ENCODE measurements around the gene SYNGAP1.
"Not testable (repeated sequence)": the region's sequence is repeated elsewhere in the genome, so short reads cannot be mapped to it uniquely, and the experiment has no call there.

The SYNGAP1 gene

DNA sequence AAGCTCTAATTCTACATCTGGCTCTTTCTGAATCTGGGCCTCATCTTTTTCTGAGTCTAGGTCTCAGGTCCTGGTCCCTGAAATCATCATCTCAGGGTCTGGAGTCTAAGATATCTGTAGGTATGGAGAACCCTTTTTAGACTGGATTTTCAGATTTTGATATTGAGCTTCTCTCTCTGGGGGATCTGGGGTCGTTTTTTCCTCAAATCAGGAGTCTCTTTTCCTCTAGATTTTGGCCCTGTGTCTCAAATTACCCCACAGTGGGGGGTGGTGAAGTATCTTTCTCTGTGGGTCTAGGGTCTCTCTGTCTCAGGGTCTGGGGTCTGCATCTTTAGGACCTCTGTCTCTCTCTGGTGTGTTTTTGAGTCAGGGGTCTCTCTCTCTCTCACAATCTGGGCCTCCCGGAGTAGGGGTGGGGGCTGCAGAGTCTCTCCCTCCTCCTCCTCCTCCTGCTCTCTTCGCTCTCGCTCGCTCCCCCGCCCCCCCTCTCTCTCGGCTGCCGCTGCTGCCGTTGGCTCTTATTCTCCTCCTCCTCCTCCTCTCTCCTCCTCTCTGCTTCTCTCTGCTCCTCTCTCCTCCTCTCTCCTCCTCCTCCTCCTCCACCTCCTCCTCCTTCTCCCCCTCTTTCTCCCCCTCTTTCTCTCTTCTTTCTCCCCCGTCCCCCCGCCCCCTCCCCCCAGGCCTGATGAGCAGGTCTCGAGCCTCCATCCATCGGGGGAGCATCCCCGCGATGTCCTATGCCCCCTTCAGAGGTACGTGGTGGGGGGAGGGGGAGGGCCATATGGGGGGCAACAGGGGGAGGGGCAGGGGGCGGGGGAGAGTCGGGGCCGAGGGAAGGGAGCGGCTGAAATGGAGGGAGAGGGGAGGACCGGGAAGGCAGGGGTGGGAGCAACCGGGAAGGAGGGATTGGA, at the start of gene SYNGAP1:
Gene SYNGAP1, plus strand, starts transcription at position 486 of the 911 bp plus-strand sequence. Its CDS starts 200 bp downstream, at position 686.
- DNase-seq (ENCODE audit: low read depth): no peak

DNA sequence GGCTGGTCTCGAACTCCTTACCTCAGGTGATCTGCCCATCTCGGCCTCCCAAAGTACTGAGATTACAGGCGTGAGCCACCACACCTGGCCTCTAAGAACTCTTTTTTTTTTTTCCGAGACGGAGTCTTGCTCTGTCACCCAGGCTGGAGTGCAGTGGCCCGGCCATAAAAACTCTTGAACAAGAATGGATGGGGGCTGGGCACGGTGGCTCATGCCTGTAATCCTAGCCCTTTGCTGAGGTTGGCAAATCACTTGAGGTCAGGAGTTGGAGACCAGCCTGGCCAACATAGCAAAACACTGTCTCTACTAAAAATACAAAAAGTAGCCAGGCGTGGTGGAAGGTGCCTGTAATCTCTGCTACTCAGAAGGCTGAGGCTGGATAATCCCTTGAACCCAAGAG, 48.0 kb upstream of the SYNGAP1 start:
- not testable (repeated sequence) for DNase-seq (ENCODE audit: low read depth)

DNA sequence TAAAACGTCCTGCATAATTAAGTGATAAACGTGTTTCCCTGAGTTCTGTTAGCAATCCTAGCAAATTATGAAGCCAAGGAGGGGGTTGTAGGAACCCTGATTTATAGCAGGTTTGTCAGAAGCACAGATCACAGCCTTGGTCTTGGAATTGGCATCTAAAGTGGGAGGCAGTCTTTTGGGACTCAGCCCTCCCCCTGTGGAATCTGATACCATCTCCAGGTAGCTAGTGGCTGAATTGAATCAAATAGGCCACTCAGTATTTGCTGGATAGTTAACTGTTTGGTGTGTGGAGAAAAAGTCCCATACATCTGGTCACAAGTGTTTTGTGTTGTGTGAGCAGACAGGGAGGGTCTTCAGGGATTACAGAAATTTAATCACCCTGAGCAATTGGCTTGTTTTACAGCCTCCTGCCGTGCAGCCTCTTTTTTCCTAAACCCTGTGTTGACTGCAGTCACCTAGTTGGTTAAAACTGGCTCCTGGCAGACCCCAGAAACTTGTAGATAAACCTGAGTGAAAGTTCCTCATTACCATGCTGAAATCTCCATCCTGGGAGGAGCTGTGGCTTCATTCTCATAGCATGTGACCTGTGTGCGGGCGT, 47.2 kb upstream of the SYNGAP1 start:
- no peak for DNase-seq (ENCODE audit: low read depth)

DNA sequence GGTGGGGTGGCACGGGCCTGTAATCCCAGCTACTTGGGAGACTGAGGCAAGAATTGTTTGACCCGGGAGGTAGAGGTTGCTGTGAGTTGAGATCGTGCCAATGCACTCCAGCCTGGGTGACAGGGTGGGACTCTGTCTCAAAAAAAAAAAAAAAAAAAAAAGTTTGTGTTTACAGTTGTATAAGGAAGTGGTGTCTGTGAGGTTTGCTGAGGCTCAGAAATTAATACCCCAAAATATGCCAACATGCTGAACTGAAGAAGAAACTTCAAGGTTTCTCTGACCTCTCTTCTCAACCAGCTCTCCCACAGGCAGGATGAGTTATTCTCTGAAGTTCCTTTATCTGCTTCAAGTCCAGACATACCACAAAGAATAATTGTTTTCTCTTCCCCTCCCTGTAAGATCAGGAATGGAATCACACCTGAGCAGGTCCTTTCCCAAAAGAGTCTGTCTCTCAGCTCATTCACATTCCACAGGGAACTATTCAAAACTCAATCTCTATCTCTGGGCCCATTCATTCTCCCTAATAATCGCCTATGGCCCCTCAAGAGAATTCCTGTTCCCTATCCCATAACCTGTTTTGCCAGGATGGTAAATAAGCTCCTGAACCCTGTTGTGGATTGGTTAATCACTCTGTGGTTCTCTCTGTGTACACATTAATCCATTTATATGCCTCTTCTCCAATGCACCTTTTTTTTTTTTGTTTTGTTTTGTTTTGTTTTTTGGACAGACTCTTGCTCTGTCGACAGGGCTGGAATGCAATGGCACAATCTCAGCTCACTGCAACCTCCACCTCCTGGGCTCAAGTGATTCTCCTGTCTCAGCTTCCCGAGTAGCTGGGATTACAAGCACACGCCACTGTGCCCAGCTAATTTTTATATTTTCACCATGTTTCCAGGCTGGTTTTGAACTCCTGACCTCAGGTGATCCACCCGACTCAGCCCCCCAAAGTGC, 45.6 kb upstream of the SYNGAP1 start:
- DNase-seq (ENCODE audit: low read depth): no peak

DNA sequence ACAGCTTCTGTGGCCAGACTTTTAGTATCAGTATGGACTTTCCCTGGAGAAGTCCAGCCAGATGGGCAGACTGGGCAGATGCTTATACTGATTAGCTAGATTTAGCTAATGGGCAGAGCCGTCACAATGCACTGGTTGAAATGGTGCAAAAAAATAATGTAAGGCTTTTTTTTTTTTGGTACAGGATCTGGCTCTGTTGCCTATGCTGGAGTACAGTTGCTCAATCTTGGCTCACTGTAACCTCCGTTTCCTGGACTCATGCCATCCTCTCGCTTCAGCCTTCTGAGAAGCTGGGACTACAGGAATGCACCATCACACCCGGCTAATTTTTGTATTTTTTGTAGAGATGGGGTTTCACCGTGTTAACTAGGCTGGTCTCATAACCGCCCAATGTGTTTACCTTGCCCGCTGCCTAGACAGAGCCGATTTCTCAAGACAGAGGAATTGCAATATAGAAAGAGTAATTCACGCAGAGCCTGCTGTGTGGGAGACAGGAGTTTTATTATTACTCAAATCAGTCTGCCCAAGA, 44.7 kb upstream of the SYNGAP1 start:
- peak; percentile 71 for DNase-seq (ENCODE audit: low read depth)

DNA sequence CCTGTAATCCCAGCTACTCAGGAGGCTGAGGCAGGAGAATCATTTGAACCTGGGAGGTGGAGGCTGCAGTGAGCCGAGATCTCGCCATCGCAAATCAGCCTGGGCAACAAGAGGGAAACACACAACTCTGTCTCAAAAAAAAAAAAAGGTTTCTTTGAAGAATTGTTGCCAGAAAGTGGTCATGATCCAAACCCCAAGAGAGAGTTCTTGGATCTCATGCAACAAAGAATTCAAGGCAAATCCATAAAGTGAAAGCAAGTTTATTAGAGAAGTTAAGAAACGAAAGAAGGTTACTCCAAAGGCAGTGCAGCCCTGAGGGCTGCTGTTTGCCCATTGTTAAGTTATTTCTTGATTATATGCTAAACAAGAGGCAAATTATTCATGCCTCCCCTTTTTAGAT, 42.7 kb upstream of the SYNGAP1 start:
- no peak for DNase-seq (ENCODE audit: low read depth)

DNA sequence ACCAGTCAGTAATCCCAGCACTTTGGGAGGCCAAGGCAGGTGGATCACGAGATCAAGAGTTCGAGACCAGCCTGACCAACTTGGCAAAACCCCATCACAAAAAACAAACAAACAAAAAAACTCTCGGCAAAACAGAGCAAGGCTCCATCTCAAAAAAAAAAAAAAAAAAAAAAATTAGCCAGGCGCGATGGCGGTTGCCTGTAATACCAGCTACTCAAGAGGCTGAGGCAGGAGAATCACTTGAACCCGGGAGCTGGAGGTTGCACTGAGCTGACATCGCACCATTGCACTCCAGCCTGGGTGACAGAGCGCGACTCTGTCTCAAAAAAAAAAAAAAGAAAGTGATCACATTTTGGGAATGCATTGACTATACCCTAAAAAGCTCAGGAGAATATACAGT, 40.7 kb upstream of the SYNGAP1 start:
- not testable (repeated sequence) for DNase-seq (ENCODE audit: low read depth)

DNA sequence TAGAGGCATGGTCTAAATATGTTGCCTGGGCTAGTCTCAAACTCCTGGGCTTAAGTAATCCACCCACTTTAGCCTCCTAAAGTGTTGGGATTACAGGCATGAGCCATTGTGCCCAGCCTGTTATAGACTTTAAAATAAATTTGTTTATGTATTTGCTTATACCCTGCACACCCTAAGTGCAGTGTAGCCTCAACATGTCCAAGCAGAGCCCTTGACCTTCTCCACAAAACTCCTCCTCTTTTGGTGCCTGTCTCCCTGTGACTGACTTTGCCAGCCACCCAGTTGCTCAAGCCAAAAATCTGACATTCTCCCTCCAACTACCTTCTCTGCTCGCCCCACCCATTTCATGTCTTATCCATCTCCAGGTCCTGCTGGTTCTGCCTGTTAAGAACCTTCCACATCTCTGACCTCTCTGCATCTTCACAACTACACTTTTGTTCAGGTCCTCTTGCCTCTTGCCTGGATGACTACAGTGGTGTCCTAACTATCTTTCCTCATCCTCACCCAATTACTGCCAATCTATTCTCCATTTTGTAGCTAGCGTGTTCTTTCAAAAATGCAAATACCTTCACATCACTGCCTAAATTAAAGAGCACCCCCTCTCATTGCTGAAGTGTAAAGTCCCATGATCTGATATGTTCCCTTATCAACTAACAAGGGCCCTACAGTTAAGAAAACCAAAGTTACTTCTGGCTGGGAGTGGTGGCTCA, 39.4 kb upstream of the SYNGAP1 start:
- no peak for DNase-seq (ENCODE audit: low read depth)

DNA sequence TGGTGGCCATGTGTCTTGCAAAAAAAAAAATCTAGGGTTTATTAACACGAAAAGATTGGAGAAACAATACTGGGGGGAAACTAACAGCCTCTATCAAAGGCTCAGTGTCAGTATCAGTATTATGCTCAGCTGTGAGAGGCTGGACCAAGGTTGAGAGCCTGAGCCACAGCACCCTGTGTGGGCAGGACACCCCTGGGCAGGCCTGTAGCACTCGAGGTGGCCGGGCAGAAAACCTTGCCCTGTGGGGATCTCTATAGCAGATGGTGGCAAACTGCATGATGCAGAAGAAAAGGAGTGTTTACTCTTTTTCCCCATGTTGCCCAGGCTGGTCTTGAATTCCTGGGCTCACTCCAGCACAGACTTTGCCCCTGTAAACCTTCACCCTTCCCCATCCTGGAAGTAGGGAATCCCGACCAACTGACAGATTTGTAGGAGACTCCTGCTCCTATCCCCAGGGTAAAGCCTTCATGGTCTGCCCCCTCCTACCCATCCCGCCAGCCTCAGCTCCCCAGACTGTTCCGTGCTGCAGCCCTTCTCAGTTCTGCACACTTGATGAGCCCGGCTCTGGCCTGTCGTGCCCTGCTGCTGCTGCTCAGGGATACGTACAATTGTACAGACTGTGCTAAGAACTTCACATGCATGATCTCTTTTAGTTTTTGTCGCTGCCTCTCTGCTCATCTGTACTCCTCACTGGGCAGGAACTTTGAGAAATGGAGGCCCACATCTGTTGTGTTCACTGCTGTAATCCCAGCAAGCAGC, 36.3 kb upstream of the SYNGAP1 start:
- no peak for DNase-seq (ENCODE audit: low read depth)

DNA sequence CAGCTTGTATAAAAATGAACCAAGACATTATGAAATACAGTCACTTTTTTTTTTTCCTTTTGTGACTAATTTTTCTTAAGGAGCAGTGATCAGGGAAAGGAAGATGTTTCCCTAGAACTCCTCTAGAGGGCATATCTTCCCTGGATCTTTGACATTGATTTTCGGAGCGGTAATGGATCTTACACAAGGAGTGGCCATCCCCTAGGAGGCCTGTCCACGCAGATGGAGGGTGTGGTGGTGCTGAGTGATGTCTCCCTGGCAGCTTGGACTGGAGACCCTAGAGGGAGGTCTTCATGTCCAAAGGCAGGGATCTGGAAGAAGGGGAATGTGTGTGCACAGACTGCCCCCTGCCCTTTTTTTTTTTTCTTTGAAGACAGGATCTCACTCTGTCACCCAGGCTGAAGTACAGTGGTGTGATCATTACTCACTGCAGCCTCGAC, 35.3 kb upstream of the SYNGAP1 start:
- peak; percentile 48 for DNase-seq (ENCODE audit: low read depth)

DNA sequence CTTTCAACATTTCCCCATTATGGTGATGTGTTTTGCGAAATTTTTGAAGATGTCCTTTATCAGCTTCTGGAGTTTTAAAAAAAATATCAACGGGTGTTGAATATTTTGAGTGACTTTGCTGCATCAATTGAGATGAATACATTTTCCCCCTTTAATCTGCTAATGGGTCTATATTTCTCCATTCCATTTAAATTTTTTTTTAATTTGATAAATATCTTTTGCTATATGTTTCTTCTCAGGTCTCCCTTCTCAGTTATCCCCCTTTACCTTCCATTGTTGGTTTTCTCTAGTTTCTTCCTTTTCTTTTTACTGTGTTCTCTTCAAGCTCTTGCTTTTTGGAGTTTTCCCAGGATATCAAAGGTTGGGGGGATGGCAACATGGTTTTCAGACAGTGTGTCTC, 29.7 kb upstream of the SYNGAP1 start:
- DNase-seq (ENCODE audit: low read depth): no peak

DNA sequence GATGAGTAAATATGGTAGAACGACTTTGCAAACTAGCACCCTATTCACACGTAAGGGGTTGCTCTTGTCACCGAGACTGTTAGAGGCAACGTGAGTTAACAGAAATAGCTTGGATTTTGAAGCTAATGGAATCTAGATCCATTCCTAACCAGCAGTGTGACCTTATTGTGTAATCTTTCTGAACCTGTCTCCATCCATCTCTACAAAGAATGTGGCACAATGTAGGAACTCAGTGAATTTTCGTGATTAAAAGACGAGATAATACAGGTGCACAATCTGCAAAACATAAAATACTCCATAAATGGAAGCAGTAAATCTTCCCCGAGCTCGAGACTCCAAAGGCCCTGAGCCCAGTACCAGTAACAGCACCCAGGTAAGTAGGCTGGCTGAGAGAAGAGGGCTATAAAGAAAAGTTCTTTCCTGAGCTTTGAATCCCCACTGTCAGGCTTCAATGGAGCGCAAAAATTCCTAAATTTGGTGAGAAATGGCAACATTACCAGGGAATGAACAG, 29.0 kb upstream of the SYNGAP1 start:
- no peak for DNase-seq (ENCODE audit: low read depth)

DNA sequence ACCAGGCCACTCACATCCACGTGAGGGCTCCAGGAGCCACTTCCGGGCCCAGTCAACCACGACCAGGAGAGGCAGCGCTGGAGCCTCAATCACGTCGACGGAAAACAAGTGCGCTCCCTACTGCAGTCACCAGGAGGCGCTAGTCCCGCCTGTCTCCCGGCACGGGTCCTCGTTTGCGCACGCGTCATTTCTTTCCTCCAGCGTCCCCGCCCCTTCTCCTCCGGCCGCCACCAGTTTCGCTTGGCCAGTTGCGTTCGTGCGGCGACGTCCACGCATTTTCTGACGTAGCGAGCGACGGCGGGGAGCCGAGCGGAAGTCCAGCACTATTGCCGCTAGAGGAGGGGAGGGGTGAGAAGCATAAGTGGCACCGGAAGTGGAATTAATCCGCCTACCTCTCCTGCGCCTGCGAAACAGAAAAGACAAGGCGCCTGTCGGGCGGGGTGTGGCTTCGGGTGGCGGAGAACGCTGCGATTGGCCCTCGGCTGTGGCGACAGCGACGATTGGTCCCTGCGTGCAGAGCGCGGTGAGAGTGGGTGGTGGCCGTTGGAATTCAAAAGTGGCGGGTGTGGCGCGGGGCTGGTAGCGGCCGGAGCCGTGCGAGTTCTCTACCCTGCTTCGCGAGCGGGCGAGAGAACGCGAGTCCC, 28.5 kb upstream of the SYNGAP1 start, which contains the start of gene KIFC1:
Gene KIFC1, plus strand, starts transcription at position 546 of the 644 bp plus-strand sequence. CDS start 163 bp downstream, outside the sequence.
- peak; percentile 98 for DNase-seq (ENCODE audit: low read depth)

DNA sequence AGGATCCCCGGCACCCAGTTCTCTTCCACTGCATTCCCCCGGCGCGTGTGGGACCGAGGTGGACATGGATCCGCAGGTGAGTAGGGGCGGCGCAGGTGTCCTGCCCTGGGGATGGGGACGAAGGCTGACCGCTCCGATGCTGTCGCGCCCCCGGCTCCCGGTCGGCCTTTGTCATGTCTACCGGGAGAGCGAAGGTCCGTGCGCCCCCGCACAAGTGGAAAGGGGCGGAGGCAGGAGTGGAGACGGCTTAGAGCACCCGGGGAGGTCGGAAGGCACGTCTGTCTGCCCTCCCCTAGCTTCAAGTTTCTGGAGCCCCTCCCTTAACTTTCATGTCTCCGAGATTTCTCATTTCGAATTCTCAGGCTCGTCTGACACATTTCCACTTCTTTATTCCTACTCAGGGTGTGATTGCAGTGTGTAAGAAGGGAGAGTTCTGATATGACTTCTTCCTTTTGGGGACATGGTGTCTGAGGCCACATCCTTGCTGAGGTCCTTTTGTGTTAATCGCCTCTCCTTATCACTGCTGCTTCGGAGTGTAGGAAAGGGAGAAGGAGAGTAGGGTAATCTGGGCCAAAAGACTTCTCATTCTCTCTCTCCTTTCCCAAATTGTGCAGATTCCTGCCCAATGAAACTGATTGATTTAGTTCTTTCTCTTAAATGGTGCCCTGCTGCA, 27.8 kb upstream of the SYNGAP1 start:
- DNase-seq (ENCODE audit: low read depth): no peak

DNA sequence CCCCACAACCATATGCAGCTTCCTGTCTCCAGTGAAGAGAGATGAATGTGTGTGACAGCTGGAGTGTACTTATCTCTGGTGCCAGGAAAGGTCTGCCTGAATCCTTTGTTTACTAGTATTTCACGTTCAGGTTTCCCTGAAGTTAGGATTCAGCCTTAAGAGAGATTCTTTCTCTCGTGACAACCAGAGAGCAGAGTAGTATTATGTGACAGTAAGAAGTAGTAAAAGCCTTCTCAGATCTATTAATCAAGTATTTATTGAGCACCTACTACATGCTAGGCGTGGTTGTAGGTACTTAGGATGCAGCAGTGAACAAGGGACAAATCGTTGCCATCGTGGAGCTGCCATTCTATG, 27.3 kb upstream of the SYNGAP1 start:
- no peak for DNase-seq (ENCODE audit: low read depth)

DNA sequence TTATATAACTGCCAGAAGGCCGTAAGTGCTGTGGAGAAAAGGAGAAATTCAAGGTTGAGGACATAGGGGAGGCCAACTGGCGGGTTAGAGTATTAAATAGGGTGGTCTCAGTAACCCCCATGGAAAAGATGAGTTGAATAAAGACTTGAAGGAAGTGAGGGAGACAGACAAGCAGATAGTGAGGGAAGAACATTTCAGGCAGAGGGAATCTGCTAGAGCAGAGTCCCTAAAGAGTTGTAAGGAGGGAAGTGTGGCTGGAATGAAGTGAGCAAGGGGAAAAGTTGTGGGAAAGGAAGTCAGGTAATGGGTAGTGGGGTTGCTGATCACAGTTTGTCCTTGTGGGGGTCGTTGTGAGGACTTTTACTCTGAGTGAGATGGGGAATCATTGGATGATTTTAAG, 26.9 kb upstream of the SYNGAP1 start:
- no peak for DNase-seq (ENCODE audit: low read depth)

DNA sequence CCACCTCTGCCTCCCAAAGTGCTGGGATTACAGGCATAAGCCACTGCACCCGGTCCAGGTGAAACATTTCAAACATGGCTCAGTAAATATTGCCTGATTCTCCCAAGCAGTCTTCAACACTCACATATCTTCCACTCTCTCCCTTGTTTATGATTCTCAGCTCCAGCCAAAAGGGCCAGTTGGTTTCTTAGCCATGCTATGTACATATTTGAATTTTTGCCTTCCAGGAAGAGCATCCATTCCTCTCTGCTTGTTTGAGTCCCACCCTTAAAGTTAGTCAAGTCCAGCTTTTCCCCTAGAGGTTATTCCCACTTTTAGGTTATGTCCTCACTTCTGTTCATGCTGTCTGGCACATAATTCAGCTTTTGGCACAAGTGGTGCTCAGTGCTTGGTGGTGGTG, 22.3 kb upstream of the SYNGAP1 start:
- no peak for DNase-seq (ENCODE audit: low read depth)

DNA sequence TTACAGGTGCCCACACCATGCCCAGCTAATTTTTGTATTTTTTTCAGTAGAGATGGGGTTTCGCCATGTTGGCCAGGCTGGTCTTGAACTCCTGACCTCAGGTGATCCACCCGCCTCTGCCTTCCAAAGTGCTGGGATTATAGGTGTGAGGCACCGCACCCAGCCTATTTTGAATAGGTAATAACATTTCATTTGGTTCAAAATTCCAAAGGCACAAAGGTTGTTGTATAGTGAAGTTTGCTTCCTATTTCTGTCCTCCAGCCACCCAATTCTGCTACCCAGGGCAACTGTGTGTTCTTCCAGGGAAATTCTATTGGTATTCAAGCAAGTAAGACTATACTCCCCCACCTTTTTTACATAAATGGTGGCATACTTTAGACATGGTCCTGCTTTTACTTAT, 21.3 kb upstream of the SYNGAP1 start:
- DNase-seq (ENCODE audit: low read depth): not testable (repeated sequence)

DNA sequence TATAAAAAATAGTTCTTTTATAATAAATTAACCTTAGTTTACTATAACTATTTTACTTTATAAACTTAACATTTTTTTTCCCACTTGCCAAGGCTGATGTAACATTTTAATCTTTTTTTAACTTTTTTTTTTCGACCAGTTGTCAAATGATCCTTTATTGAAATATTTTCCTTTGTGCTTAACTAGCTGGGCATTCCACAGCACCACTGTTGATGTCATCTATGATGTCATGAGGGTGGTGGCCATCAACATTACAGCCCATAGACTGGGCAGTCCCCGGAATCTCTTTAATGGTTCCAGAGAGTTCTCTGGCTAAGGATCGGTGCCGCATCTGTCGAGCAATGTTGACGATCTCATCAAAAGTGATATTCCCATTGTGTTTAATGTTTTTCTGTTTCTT, 20.0 kb upstream of the SYNGAP1 start:
- not testable (repeated sequence) for DNase-seq (ENCODE audit: low read depth)
